ENCODE data around the gene CMTM6. TPM values are rescaled to one million over a fixed set of nuclear protein-coding genes. Genes with fewer than 3 reads are reported as not detected.

CMTM6 gene
- polyA plus RNA-seq, 2 of the 4 experiments (the other 2 are of a cell fraction), result 49.5 to 65.6 TPM

GRCh38 chr3:32542807-32543206 lies 40.2 kb upstream of the CMTM6 start:
- WGBS (ENCODE audit: missing lambda C conversion rate), result 93% methylated on average over 2 of the region's 2 CpGs
- peak; percentile 36 for FAIRE-seq
- Histone ChIP-seq H3K27ac (peak overlapping the region in 1 of 2 experiments; percentile 76; a peak in 4 of 6 replicates), H3K4me2 (peak overlapping the region; percentile 41; the same call in 2 of the 3 replicates), H3K4me3 (no peak overlapping the region), H3K4me1 (peaks cover 45% of the 10 kb centered on the region), H3K9me3 (no peaks in the 10 kb centered on the region)
- CTCF ChIA-PET, result interaction anchor here (1.0 kb wide), 1 partner anchor 18 kb away, joined by 3 read pairs; no protein-coding TSS in a partner anchor
- DNase-seq (ENCODE audit: low read depth in 1 of 2, low spot score in 1 of 2), result no peak
- TF ChIP-seq POLR2AphosphoS2 (conservative IDR thresholded peaks at IDR 0.05; ENCODE audit: low read length), result no peak
- TF ChIP-seq HES2 (IDR thresholded peaks at IDR 0.05), result no peak
- no peak for TF ChIP-seq KDM5A (IDR thresholded peaks at IDR 0.05)
- TF ChIP-seq EHF (CRISPR knock-in tag; IDR thresholded peaks at IDR 0.05), result no peak
- no peak for TF ChIP-seq KDM1A (IDR thresholded peaks at IDR 0.05; ENCODE audit: low read depth)
- TF ChIP-seq HDAC2 (IDR thresholded peaks at IDR 0.05), result no peak
- TF ChIP-seq CTCF (IDR thresholded peaks at IDR 0.05), result no peak
- no peak for TF ChIP-seq HOXB13 (CRISPR knock-in tag; IDR thresholded peaks at IDR 0.05; ENCODE audit: low read depth)
- no peak for TF ChIP-seq POLR2A (IDR thresholded peaks at IDR 0.05; ENCODE audit: low read length)
- no peak for TF ChIP-seq RCOR1 (IDR thresholded peaks at IDR 0.05; ENCODE audit: low read depth, low read length)
- TF ChIP-seq CEBPB (IDR thresholded peaks at IDR 0.05), result no peak
- TF ChIP-seq PHF8 (IDR thresholded peaks at IDR 0.05; ENCODE audit: borderline replicate concordance, low read depth), result no peak
- no peak for TF ChIP-seq RAD21 (conservative IDR thresholded peaks at IDR 0.05 in 1 of 2, IDR thresholded peaks at IDR 0.05 in 1 of 2)
- no peak for TF ChIP-seq RARB (CRISPR knock-in tag; IDR thresholded peaks at IDR 0.05)
- no peak for TF ChIP-seq MYC (IDR thresholded peaks at IDR 0.05; ENCODE audit: borderline replicate concordance, low read length)
- no peak for TF ChIP-seq ZFP36 (IDR thresholded peaks at IDR 0.05; ENCODE audit: borderline replicate concordance, partially characterized antibody)
- ATAC-seq, result peak in 1 of 2 experiments; percentile 21; a peak in 3 of 6 replicates
- POLR2A ChIA-PET, result no interaction called here

GRCh38 chr3:32540899-32541298 lies 38.2 kb upstream of the CMTM6 start:
- CTCF ChIA-PET, result no interaction called here
- H3K4me3 ChIP-seq, result no peak overlapping the region
- no peaks in the 10 kb centered on the region for H3K9me3 ChIP-seq
- FAIRE-seq, result peak; percentile 54
- DNase-seq (ENCODE audit: low read depth in 1 of 2, low spot score in 1 of 2), result peak in 1 of 2 experiments; percentile 65
- peaks cover 47% of the 10 kb centered on the region for H3K4me1 ChIP-seq
- TF ChIP-seq HOXB5 (CRISPR knock-in tag; IDR thresholded peaks at IDR 0.05) (no peak), NFE2L2 (conservative IDR thresholded peaks at IDR 0.05; ENCODE audit: low read length) (0 out of 2 replicates have a peak, but pooled peaks have one; percentile 49), MAFK (IDR thresholded peaks at IDR 0.05; ENCODE audit: partially characterized antibody) (peak; percentile 81), EHF (CRISPR knock-in tag; IDR thresholded peaks at IDR 0.05) (no peak), CTCF (IDR thresholded peaks at IDR 0.05) (no peak), HOXB13 (CRISPR knock-in tag; IDR thresholded peaks at IDR 0.05; ENCODE audit: low read depth) (no peak)
- peak overlapping the region; percentile 41 for H3K4me2 ChIP-seq
- POLR2A ChIA-PET, result no interaction called here
- peak overlapping the region; percentile 43 to 51; a peak in 5 of 6 replicates for H3K27ac ChIP-seq
- ATAC-seq, result peak; percentile 64 to 86; a peak in 5 of 6 replicates
- 34% methylated on average over 4 of the region's 4 CpGs for WGBS (ENCODE audit: missing lambda C conversion rate)

- WGBS (ENCODE audit: missing lambda C conversion rate), result 93% methylated on average over 1 of the region's 1 CpG
- FAIRE-seq (no peak), ATAC-seq (no peak), DNase-seq (ENCODE audit: low read depth in 1 of 2, low spot score in 1 of 2) (no peak)
- Histone ChIP-seq H3K9me3 (no peaks in the 10 kb centered on the region), H3K4me1 (0 out of 3 replicates have a peak, but pooled peaks cover 6% of the 10 kb centered on the region), H3K4me2 (no peak overlapping the region), H3K4me3 (no peak overlapping the region), H3K27ac (no peak overlapping the region)
- ChIA-PET POLR2A (interaction anchor here (1.5 kb wide), 1 partner anchor 153 kb away, joined by 3 read pairs; the partner anchor contains the start of gene CNOT10), CTCF (no interaction called here)
- no peak for TF ChIP-seq ESRRA (IDR thresholded peaks at IDR 0.05; ENCODE audit: borderline replicate concordance, low read length)
- TF ChIP-seq MAFK (IDR thresholded peaks at IDR 0.05; ENCODE audit: partially characterized antibody), result no peak
These were observed 29.8 kb upstream of the CMTM6 start for GRCh38 chr3:32532434-32532833.
